Measurements from ENCODE around the gene PDIA5. TPM values are rescaled to one million over a fixed set of nuclear protein-coding genes. Genes with fewer than 3 reads are reported as not detected.

Gene PDIA5
- total RNA-seq, 1 experiment from 2014 or later, result 28.6 TPM

GRCh38 chr3:123152687-123153086, 85.9 kb downstream of the PDIA5 start:
- H3K4me1 ChIP-seq (ENCODE audit: insufficient read depth, low read length, poor library complexity, severe bottlenecking), result peaks cover 23% of the 10 kb centered on the region
- H3K9me3 ChIP-seq (ENCODE audit: low read depth, low read length, poor library complexity, severe bottlenecking), result no peaks in the 10 kb centered on the region
- no TSS peak for BruUV-seq (replicated peaks)
- TF ChIP-seq EZH2 (IDR thresholded peaks at IDR 0.05; ENCODE audit: borderline replicate concordance, low read depth, low read length, poor library complexity, severe bottlenecking), result no peak
- ChIA-PET CTCF (no interaction called here), POLR2A (ENCODE audit: low non-redundant PET) (interaction anchor here (0.7 kb wide), 1 partner anchor 430 kb away, joined by 10 read pairs; no protein-coding TSS in a partner anchor)
- intact Hi-C loops (cut with micrococcal nuclease; ENCODE audit: unreplicated experiment), result loop anchor here (5.0 kb wide), 1 partner anchor 105 kb away; no protein-coding TSS in a partner anchor
- peak; percentile 20 for DNase-seq (ENCODE audit: low spot score)
- H3K36me3 ChIP-seq (ENCODE audit: insufficient read depth, low read length, poor library complexity, severe bottlenecking), result peaks cover 22% of the 10 kb centered on the region
- H3K4me3 ChIP-seq (ENCODE audit: low read depth, low read length, poor library complexity, severe bottlenecking), result no peak overlapping the region
- peak overlapping the region; percentile 73 for H3K27ac ChIP-seq (ENCODE audit: low read depth, low read length, poor library complexity, severe bottlenecking)
- no peaks in the 10 kb centered on the region for H3K27me3 ChIP-seq (replicated peaks; ENCODE audit: insufficient read depth, low read depth, low read length, poor library complexity)

- Histone ChIP-seq H3K4me3 (ENCODE audit: low read depth, low read length, poor library complexity, severe bottlenecking) (no peak overlapping the region), H3K9me3 (ENCODE audit: low read depth, low read length, poor library complexity, severe bottlenecking) (no peaks in the 10 kb centered on the region), H3K27me3 (replicated peaks; ENCODE audit: insufficient read depth, low read depth, low read length, poor library complexity) (no peaks in the 10 kb centered on the region), H3K27ac (ENCODE audit: low read depth, low read length, poor library complexity, severe bottlenecking) (peak overlapping the region; percentile 73), H3K4me1 (ENCODE audit: insufficient read depth, low read length, poor library complexity, severe bottlenecking) (peaks cover 23% of the 10 kb centered on the region), H3K36me3 (ENCODE audit: insufficient read depth, low read length, poor library complexity, severe bottlenecking) (peaks cover 22% of the 10 kb centered on the region)
- no TSS peak for BruUV-seq (replicated peaks)
- ChIA-PET CTCF (no interaction called here), POLR2A (ENCODE audit: low non-redundant PET) (no interaction called here)
- peak; percentile 20 for DNase-seq (ENCODE audit: low spot score)
- intact Hi-C loops (cut with micrococcal nuclease; ENCODE audit: unreplicated experiment), result loop anchor here (5.0 kb wide), 1 partner anchor 104 kb away; no protein-coding TSS in a partner anchor
- TF ChIP-seq CTCF (conservative IDR thresholded peaks at IDR 0.05; ENCODE audit: low read depth, low read length), result 0 out of 2 replicates have a peak, but pooled peaks have one; percentile 12
- TF ChIP-seq EZH2 (IDR thresholded peaks at IDR 0.05; ENCODE audit: borderline replicate concordance, low read depth, low read length, poor library complexity, severe bottlenecking), result no peak
Measured at GRCh38 chr3:123153125-123154019, 86.5 kb downstream of the PDIA5 start.

GRCh38 chr3:123154020-123154985, 87.5 kb downstream of the PDIA5 start:
- BruUV-seq (replicated peaks), result no TSS peak
- H3K36me3 ChIP-seq (ENCODE audit: insufficient read depth, low read length, poor library complexity, severe bottlenecking), result peaks cover 22% of the 10 kb centered on the region
- H3K4me3 ChIP-seq (ENCODE audit: low read depth, low read length, poor library complexity, severe bottlenecking), result no peak overlapping the region
- H3K4me1 ChIP-seq (ENCODE audit: insufficient read depth, low read length, poor library complexity, severe bottlenecking), result peaks cover 23% of the 10 kb centered on the region
- peak overlapping the region; percentile 73 for H3K27ac ChIP-seq (ENCODE audit: low read depth, low read length, poor library complexity, severe bottlenecking)
- intact Hi-C loops (cut with micrococcal nuclease; ENCODE audit: unreplicated experiment), result loop anchor here (5.0 kb wide), 1 partner anchor 103 kb away; no protein-coding TSS in a partner anchor
- TF ChIP-seq EZH2 (IDR thresholded peaks at IDR 0.05; ENCODE audit: borderline replicate concordance, low read depth, low read length, poor library complexity, severe bottlenecking), result no peak
- TF ChIP-seq CTCF (conservative IDR thresholded peaks at IDR 0.05; ENCODE audit: low read depth, low read length), result no peak
- CTCF ChIA-PET, result no interaction called here
- H3K9me3 ChIP-seq (ENCODE audit: low read depth, low read length, poor library complexity, severe bottlenecking), result no peaks in the 10 kb centered on the region
- POLR2A ChIA-PET (ENCODE audit: low non-redundant PET), result no interaction called here
- DNase-seq (ENCODE audit: low spot score), result no peak
- H3K27me3 ChIP-seq (replicated peaks; ENCODE audit: insufficient read depth, low read depth, low read length, poor library complexity), result no peaks in the 10 kb centered on the region

All from A673 (cell line).